ENCODE measurements around the gene SPRN.
"Not testable (repeated sequence)": the region's sequence is repeated elsewhere in the genome, so short reads cannot be mapped to it uniquely, and the experiment has no call there.

SPRN gene

DNA sequence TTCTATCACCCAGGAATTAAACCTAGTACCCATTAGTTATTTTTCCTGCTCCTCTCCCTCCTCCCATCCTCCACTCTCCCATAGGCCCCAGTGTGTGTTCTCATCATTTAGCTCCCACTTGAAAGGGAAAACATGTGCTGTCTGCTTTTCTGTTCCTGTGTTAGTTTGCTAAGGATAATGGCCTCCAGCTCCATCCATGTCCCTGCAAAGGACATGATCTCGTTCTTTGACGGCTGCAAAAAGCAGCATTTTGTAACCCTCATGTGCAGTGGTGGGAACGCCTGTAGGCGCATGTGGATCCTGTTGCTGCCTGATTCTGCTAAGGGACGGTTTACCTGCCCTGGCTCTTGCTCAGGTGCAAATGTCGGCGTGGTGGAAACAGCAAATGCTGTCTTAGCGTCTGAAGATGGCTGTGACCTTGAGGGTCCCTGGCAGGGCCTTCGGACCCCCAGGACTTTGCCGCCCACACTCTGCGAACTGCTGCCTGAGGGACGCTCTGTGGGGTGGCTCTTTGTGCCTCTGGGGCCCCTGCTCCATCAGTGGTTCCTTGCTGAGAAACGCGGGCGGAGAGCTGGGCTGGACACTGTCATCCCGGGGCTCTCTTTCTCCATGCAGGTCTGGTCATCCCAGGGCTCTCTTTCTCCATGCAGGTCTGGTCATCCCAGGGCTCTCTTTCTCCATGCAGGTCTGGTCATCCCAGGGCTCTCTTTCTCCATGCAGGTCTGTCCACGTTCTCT is 36.0 kb downstream of the SPRN start:
- DNase-seq (ENCODE audit: low spot score), result no peak

DNA sequence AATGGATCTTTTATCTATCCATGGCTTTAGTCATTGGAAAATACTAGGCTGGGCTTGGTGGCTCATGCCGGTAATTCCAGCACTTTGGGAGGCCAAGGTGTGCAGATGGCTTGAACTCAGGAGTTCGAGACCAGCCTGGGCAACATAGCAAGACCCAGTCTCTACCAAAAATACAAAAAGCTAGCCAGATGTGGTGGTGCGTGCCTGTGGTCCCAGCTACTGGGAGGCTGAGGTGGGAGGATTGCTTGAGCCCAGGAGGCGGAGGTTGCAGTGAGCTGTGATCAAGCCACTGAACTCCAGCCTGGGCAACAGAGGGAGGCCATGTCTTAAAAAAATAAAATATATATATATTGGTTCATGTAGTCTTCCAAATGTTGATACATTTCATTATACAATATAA is 37.5 kb downstream of the SPRN start:
- not testable (repeated sequence) for DNase-seq (ENCODE audit: low spot score)

DNA sequence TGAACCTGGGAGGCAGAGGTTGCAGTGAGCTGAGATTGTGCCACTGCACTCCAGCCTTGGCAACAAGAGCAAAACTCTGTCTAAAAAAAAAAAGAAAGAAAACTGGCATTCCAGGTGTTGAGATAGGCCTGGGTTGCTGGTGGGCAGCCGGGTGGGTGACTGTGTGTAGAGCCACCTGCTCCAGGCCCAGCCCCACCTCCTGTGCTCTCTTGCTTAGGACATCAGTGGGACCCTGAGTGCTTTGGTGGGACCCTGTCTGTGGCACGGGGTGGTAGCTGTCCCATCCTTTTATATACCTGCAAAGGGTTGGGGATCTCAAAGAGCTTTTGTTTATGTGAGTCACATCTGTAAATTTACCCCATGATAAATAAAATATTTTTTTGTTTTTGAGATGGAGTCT is 39.2 kb downstream of the SPRN start:
- no peak for DNase-seq (ENCODE audit: low spot score)

DNA sequence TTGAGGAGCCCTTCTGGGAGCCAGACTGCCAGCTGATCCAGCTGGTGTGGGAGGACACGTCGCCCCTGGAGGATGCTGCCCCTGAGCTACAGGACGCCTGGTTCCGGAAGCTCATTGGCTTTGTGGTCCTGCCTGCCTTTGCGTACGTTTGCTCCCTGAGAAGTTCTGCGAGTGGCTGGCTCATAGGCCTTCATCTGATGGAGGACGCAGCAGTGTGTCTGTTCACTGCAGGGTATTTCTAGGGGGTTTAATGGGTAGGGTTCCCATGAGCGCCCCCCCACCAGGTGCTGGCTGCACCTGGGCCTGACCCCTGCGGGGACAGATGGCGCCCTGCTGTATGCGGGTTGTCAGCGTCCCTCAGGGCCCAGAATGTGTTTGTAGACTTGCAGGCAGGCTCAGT is 40.4 kb downstream of the SPRN start:
- DNase-seq (ENCODE audit: low spot score), result no peak

DNA sequence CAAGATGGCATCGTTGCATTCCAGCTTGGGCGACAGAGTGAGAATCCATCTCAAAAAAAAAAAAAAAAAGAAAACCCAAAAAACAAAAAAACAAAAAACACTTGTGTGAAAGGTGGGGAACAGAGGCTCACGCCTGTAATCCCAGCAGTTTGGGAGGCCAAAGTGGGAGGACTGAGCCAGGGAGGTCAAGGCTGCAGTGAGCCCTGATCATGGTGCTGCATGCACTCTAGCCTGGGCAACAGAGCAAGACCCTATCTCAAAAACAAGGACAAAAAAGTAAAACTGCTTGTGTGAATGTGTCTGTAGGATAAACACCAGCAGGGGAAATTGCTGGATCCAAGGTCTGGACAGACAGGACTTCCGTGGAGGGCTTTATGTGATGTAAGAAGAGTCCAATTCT is 40.9 kb downstream of the SPRN start:
- DNase-seq (ENCODE audit: low spot score), result no peak

DNA sequence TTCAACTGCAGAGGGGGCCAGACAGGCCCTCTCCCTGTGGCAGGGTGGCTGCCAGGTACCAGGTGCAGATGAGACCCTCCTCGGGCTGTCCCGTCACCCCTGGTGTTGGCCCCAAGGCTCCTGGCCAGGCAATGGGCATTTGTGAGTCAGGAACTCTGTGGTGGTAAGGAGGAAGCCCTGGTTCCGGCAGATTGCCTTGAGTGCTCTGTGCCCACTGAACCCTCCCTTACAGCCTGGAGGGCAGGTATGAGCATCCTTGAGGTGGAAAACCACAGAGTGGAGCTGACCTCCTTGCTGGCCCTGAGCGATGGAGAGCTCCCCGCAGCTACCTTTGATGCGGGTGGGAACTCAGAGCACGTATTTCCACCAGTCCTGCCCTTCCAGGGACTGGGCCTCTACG is 43.4 kb downstream of the SPRN start:
- no peak for DNase-seq (ENCODE audit: low spot score)

DNA sequence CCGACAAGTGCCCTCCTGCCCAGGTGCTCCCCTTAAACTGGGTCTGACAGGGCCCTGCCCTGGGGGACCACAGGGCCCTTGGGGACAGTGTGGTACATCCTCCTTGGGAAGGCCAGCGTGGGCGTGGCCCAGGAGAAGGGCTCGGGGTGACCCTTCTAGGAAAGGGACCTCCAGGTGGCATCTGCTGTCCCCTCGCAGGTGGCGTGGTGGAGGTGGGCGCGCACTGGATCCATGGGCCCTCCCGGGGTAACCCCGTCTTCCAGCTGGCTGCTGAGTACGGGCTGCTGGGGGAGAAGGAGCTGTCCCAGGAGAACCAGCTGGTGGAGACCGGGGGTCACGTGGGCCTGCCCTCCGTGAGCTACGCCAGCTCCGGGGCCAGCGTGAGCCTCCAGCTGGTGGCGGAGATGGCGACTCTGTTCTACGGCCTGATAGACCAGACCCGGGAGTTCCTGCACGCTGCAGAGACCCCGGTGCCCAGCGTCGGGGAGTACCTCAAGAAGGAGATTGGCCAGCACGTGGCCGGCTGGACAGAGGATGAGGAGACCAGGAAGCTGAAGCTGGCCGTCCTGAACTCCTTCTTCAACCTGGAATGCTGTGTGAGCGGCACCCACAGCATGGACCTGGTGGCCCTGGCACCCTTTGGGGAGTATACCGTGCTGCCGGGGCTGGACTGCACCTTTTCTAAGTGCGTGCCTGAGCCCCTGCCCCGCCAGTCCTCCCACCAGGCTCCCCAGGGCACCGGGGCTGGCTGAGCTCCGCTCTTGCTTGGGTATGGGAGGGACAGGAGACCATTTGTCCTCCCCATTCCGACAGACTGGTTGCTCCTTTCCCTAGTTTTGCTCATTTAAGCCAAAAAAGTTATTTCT is 44.4 kb downstream of the SPRN start:
- DNase-seq (ENCODE audit: low spot score), result no peak

DNA sequence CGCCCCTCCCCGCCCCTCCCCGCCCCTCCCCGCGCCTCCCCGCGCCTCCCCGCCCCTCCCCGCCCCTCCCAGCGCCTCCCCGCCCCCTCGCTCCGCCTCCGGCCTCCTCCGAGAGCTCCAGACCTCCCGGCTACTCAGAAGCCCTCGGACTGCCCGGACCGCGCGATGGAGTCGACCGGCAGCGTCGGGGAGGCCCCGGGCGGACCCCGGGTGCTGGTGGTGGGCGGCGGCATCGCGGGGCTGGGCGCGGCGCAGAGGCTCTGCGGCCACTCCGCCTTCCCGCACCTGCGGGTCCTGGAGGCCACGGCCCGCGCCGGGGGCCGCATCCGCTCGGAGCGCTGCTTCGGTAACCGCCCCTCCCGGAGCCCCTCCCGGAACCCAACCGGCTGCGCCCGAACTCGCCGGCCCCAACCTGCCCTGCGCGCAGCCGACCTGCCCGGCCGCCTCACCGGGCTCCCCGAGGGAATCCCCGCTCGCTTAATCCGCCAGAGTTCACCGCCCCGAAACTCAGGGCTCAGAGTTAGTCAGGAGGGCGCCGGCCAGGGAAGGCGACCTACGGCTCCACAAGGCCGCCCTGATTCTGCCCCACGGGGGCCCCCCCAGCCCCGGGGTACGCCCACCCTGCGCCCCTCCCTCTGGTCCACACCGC is 45.1 kb downstream of the SPRN start, which contains the start of gene PAOX:
Gene PAOX, plus strand, starts transcription at position 111 of the 649 bp plus-strand sequence. Its CDS starts 55 bp downstream, at position 166.
- DNase-seq (ENCODE audit: low spot score), result no peak

DNA sequence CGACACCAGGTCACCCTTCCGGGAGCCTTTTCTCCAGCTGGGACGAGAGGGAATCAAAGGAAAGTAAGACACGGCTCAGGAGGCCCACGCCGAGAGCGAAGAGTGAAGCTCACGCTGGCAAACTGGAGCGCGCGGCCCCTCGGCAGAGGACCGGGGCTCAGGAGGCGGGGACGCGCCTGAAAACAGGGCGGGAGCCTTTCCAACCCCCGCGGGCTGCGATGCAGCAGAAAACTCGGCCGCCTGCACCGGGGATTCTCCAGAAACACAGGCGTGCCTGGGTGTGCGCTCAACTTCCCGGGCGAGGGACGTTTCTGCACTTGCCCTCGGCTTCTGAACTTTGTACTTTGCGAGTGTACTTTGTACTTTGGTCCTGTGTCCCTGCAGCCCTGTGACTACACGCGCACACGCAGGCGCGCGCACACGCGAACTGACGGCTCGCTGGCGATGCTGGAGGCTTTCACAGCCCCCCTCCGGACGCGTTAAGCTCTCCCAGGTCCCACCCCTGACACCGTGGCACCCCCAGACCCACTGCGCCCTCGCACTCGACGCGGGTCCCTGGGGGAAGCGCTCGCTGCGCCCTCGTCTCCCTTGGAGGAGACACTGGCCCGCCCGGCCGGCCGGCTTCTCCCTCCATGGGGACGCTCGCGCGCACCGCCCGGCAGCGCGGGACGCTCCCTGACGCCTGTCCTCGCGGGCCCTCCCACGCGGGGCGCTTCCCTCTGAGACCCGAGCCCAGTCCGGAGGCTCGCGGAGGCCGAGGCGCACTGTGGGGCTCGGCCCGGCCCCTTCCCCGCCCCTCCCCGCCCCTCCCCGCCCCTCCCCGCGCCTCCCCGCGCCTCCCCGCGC is 46.0 kb downstream of the SPRN start:
- DNase-seq (ENCODE audit: low spot score), result peak; percentile 55

DNA sequence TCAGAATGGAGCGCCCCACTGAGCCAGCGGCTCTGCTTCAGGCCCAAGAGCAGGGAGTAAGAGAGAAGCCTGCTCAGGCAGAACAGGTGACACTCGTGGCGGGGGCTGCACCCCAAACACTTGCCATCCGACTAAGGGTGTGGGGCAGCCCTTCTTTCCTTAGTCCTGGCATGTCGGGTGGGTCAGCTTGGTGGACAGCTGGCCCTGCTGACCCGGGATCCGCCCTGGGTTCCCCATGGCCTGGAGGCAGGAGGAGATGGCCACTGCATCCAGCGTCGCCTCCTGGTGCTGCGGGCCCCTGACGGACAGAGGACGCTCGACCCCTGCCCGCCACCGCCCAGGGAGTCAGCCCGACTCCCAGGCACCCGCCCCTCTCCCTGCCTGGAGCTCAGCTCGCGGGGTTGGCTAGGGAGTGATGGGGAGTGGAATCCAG is 46.6 kb downstream of the SPRN start:
- no peak for DNase-seq (ENCODE audit: low spot score)

DNA sequence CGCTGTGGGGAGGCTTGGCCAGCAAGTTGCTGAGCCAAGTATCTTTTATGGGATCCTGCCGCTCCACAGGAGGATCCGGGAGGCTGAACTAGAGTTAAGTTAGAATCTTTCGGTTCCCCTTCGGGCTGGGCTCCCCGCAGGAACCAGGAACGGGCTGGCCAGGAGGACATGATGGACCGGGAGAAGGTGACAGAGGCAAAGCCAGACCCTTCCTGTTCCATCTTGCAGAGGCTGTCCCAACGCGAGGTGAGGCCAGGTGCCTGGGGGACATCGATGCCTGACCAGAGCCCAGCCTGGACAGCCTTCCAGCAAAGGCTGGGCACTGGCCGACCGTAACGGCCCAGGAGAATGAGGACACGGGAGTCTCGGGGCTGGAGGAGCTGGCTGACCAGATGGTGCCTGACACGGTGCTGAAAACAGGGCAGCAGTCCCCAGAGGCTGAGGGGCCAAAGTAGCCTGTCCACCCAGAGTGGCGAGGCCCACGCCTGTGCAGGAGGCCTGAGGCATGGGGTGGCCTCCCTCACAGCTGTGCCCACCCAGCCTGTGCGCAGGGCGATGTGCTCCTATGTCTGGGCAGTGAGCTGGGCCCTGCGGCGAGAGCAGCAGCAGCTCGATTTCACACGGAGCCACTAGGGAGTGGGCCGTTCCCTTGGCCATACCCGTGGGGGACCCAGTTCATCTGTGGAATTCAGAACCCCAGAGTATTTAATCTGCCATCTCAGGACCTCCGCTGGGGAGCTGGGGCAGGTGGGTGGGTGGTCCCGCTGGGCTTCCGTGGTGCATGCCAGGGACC is 47.2 kb downstream of the SPRN start:
- DNase-seq (ENCODE audit: low spot score), result no peak

DNA sequence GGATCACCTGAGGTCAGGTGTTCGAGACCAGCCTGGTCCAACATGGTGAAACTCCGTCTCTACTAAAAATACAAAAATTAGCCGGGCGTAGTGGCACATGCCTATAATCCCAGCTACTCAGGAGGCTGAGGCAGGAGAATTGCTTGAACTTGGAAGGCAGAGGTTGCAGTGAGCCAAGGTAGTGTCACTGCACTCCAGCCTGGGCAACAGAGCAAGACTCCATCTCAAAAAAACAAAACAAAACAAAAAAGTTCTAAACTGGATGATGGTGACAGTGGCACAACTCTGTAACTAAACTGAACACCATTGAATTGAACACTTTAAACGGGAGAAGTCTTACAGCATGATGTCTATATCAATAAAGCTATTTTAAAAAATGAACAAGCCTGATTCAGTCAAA is 48.2 kb downstream of the SPRN start:
- DNase-seq (ENCODE audit: low spot score), result not testable (repeated sequence)

DNA sequence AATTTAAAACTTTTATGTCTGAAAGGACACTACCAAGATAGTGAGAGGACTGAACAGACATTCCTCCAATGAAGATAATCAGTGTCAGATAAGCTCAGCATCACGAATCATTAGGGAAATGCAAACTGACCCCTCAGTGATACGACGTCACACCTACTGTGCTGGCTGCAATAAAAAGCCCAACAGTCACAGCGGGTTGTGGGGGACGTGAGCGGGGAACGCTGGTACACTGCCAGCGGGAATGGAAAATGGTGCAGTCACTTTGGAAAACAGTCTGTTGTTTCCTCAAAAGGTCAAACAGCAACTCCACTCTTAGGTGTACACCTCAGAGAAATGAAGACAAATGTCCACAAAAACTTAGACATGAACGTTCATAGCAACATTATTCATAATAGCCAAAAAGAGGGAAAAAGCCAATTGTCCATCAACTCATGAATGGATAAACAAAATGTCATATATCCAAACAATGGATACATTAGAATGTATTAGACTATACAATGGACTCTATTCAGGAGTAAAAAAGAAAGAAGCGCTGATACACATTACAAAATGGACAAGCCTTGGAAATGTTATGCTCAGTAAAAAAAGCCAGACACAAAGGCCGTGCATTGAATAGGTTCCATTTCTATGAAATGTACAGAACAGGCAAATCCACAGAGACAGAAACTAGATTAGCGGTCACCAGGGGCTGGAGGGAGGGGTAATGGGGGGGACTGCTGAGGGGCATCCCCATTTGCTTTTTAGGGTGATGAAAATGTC is 48.9 kb downstream of the SPRN start:
- DNase-seq (ENCODE audit: low spot score), result no peak

DNA sequence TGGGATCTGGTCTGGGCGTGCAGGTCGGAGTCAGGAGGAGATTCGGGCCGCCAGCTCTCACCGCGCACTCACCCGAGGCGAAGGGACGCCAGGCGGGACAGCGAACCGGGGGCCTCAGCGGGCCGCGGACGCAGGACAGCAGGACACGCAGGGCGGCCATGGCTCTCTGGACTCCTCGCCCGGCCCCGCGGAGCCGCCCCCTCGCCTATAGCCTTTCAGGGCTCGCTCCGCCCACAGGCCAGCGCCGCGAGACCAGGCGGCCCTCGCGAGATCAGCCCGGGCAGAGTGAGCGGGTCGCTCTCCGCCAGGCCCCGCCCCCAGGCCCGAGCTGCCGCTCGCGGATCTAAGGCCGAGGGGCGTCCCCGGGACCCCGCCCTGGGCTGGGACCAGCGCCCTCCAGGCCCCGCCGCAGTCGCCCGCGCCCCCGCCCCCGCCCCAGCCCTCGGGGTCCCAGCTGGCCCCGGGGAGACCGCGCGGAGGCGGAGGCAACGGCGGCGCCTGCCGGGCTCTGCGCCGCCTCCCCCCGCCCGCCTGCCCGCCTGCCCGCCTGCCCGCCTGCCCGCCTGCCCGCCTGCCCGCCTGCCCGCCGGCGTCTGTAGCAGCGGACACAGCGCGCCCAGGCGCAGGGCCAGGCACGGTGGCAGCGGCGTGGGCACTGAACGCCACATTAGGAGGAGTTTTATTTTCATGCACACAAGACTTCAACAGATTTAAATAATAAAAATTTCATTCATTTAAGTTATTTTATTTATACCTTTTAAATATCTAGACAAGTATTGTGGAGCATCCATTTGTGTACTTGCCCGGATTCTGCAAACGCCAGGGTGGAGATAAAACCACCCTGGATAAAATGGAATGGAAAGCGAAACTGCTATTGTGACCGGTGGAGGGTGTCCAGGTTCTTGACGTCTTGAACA is 51.0 kb downstream of the SPRN start, which contains the start of gene ECHS1:
Gene ECHS1, minus strand, starts transcription at position 181 of the 917 bp plus-strand sequence. Its CDS starts 21 bp downstream, at position 160.
- DNase-seq (ENCODE audit: low spot score), result peak; percentile 90

DNA sequence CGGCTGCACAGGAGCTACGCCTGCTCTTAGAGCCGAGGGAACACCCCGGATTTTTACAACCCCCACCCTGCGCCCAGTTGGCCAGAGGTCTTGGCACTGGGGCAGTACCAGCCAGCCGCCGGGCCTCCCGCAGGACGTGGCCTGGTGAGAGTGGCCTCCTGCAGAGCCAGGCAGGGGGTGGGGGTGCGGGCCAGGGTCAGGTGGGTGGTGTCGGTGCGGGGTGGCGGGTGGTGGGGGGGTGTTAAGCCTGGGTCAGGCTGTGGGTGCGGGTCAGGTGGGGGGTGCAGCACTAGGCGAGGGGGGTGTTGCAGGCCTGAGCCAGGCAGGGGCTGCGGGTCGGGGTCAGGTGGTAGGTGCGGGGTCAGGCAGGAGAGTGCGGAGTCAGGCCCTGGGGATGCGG is 51.9 kb downstream of the SPRN start:
- DNase-seq (ENCODE audit: low spot score), result no peak
